ENCODE data around the gene JOSD1. TPM values are rescaled to one million over a fixed set of nuclear protein-coding genes. Genes with fewer than 3 reads are reported as not detected.

JOSD1 gene
- total RNA-seq, 4 donors from 2014 or later = 49.4 to 76.9 (median 59.4) TPM

- WGBS = 95% methylated on average over 7 of the region's 7 CpGs
These were observed 20.8 kb upstream of the JOSD1 start for GRCh38 chr22:38721551-38721950.

GRCh38 chr22:38720350-38720749 is 19.6 kb upstream of the JOSD1 start:
- no peak for TF ChIP-seq POLR2AphosphoS5 (IDR thresholded peaks at IDR 0.05)
- no peak for TF ChIP-seq EP300 (IDR thresholded peaks at IDR 0.05)
- no peak for TF ChIP-seq POLR2A (IDR thresholded peaks at IDR 0.05; ENCODE audit: low read depth)
- TF ChIP-seq CTCF (IDR thresholded peaks at IDR 0.05) = no peak
- WGBS = 90% methylated on average over 3 of the region's 3 CpGs
- intact Hi-C loops (cut with DNase I) = no loop called here
- DNase-seq (ENCODE audit: extremely low spot score) = no peak
- Histone ChIP-seq H3K4me3 (no peak overlapping the region), H3K27ac (replicated peaks in 1 of 4) (no peak overlapping the region), H3K36me3 (peaks cover 56 to 89% (median 79%) of the 10 kb centered on the region in 4 donors), H3K4me1 (peaks cover 13 to 27% (median 19%) of the 10 kb centered on the region in 4 donors), H3K9me3 (no peaks in the 10 kb centered on the region), H3K27me3 (no peaks in the 10 kb centered on the region)

More at GRCh38 chr22:38721551-38721950, 20.8 kb upstream of the JOSD1 start:
- Histone ChIP-seq H3K4me3 (no peak overlapping the region), H3K36me3 (peaks cover 59 to 89% (median 79%) of the 10 kb centered on the region in 4 donors), H3K4me1 (peaks cover 13 to 24% (median 18%) of the 10 kb centered on the region in 4 donors), H3K9me3 (no peaks in the 10 kb centered on the region), H3K27me3 (no peaks in the 10 kb centered on the region), H3K27ac (replicated peaks in 1 of 4) (no peak overlapping the region)
- TF ChIP-seq POLR2A (IDR thresholded peaks at IDR 0.05; ENCODE audit: low read depth) (no peak), CTCF (IDR thresholded peaks at IDR 0.05) (no peak), POLR2AphosphoS5 (IDR thresholded peaks at IDR 0.05) (no peak), EP300 (IDR thresholded peaks at IDR 0.05) (no peak)
- intact Hi-C loops (cut with DNase I) = no loop called here
- DNase-seq (ENCODE audit: extremely low spot score) = no peak

GRCh38 chr22:38719196-38719595 is 18.5 kb upstream of the JOSD1 start:
- H3K9me3 ChIP-seq = no peaks in the 10 kb centered on the region
- H3K27me3 ChIP-seq = no peaks in the 10 kb centered on the region
- intact Hi-C loops (cut with DNase I) = no loop called here
- WGBS = 90% methylated on average over 6 of the region's 6 CpGs
- H3K4me1 ChIP-seq = peaks cover 21 to 37% (median 28%) of the 10 kb centered on the region in 4 donors
- no peak for TF ChIP-seq POLR2A (IDR thresholded peaks at IDR 0.05; ENCODE audit: low read depth)
- TF ChIP-seq POLR2AphosphoS5 (IDR thresholded peaks at IDR 0.05) = no peak
- no peak for TF ChIP-seq CTCF (IDR thresholded peaks at IDR 0.05)
- no peak for TF ChIP-seq EP300 (IDR thresholded peaks at IDR 0.05)
- H3K36me3 ChIP-seq = peaks cover 45 to 81% (median 72%) of the 10 kb centered on the region in 4 donors
- H3K27ac ChIP-seq (replicated peaks in 1 of 4) = peak overlapping the region in 3 of 4 donors; percentile 56 to 67 (median 66)
- no peak for DNase-seq (ENCODE audit: extremely low spot score)
- H3K4me3 ChIP-seq = no peak overlapping the region

GRCh38 chr22:38718414-38718813 is 17.7 kb upstream of the JOSD1 start:
- Histone ChIP-seq H3K27ac (replicated peaks in 1 of 4) (peak overlapping the region; percentile 35 to 67 (median 61)), H3K27me3 (no peaks in the 10 kb centered on the region), H3K9me3 (no peaks in the 10 kb centered on the region), H3K4me1 (peaks cover 29 to 45% (median 35%) of the 10 kb centered on the region in 4 donors), H3K36me3 (peaks cover 38 to 74% (median 64%) of the 10 kb centered on the region in 4 donors), H3K4me3 (no peak overlapping the region)
- DNase-seq (ENCODE audit: extremely low spot score) = no peak
- TF ChIP-seq POLR2AphosphoS5 (IDR thresholded peaks at IDR 0.05) (peak; percentile 30 to 34), CTCF (IDR thresholded peaks at IDR 0.05) (peak; percentile 42 to 83 (median 64)), POLR2A (IDR thresholded peaks at IDR 0.05; ENCODE audit: low read depth) (no peak)
- 29% methylated on average over 6 of the region's 6 CpGs for WGBS
- intact Hi-C loops (cut with DNase I) = no loop called here

GRCh38 chr22:38717244-38717643 is 16.5 kb upstream of the JOSD1 start:
- Histone ChIP-seq H3K27ac (replicated peaks in 1 of 4) (peak overlapping the region in 2 of 4 donors; percentile 56 to 67), H3K4me1 (peaks cover 40 to 57% (median 44%) of the 10 kb centered on the region in 4 donors), H3K4me3 (no peak overlapping the region), H3K36me3 (peaks cover 28 to 66% (median 54%) of the 10 kb centered on the region in 4 donors), H3K9me3 (no peaks in the 10 kb centered on the region), H3K27me3 (no peaks in the 10 kb centered on the region)
- TF ChIP-seq POLR2A (IDR thresholded peaks at IDR 0.05; ENCODE audit: low read depth) (no peak), POLR2AphosphoS5 (IDR thresholded peaks at IDR 0.05) (no peak), CTCF (IDR thresholded peaks at IDR 0.05) (no peak), EP300 (IDR thresholded peaks at IDR 0.05) (no peak)
- no peak for DNase-seq (ENCODE audit: extremely low spot score)
- WGBS = 98% methylated on average over 6 of the region's 6 CpGs
- intact Hi-C loops (cut with DNase I) = no loop called here

Measured in esophagus muscularis mucosa (tissue), 4 donors.